IMR-90 (cell line): Measurements from ENCODE around the gene MARK2. TPM values are rescaled to one million over a fixed set of nuclear protein-coding genes. Genes with fewer than 3 reads are reported as not detected.

Experiments used
- CTCF ChIP-seq: conservative IDR thresholded peaks from 2 replicates; pipeline ENCODE4 v1.5.1; 2012; ENCODE audit warnings: mild to moderate bottlenecking, low read depth, low read length, improper control_type of control experiment
- FOS ChIP-seq: fragments of 150-350 bp; IDR thresholded peaks from 2 replicates; pipeline ENCODE4 v1.6.1; 2016; ENCODE audit warnings: low read depth, low read length
- polyA plus RNA-seq, 3 experiments: library from polyadenylated mRNA; depleted of rRNA; stranded (reverse); fragments of >200 nt; gene quantifications; 2 replicates each; pipeline ENCODE4 v1.2.3, GENCODE V29; 2012; ENCODE audit warnings: low replicate concordance in 1 of 3
- total RNA-seq: library from RNA; depleted of rRNA; stranded (reverse); fragments of >200 nt; gene quantifications from 2 replicates; pipeline ENCODE4 v1.2.3, GENCODE V29; 2012

MARK2 gene
- total and polyA plus RNA-seq, 2 of the 4 experiments (the other 2 are of a cell fraction) = 6.6 to 17.3 TPM

- TF ChIP-seq CTCF (no peak), FOS (no peak)
Measured at GRCh38 chr11:63919267-63920125, 80.6 kb downstream of the MARK2 start (continued).
